ENCODE results near the gene SRPK1. TPM values are rescaled to one million over a fixed set of nuclear protein-coding genes. Genes with fewer than 3 reads are reported as not detected.

SRPK1 gene
- 36.3 and 46.9 TPM in 2 replicates for total RNA-seq (2014; rRNA removed; shearing (Covaris generic))

DNA sequence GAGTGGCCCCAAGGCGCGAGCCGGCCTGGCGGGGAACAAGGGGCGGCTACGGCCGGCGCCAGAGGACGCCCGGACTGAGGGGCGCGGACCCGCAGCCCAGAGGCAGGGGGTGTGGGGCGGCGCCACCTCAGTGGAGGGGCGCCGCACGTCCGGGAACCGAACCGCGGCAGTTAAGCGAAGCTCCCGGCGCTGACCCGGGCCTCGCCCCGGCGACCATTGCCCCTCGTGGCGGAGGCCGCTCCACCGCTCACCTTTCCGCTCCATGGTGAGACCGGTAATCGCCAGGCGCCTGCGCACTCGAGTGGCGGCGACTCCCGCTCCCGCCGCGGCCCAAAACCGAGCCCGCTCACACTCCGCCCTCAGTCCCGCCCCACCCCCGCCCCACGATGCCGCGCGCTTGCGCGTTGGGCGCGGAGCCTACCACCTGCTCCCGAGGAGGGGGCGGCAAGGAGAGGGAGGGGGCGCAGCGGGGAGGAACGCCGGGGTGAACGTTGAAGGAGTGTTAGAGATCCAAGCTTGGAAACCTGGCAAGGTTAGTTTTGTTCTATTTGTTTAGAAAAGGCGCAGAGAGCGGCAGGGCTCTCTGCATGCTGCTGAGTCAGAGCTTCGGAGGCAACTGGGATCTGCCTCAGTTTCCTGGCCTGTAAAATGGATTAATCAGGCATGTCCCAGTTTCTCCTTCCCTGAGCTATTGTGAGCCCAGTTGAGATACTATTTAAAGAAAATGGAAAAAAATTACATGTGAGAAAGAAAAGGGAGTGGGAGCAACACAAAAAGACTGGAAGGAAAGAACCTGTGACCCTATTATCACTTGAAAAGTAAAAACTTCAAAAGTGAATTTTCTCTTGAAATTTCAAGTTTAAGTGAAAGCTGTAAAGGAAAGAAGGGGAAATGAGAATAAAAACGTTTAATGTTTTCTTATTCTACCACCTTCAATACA is at the start of gene SRPK1:
SRPK1 (minus strand) TSS at position 306 of the 940 bp plus-strand sequence; CDS start at position 264, 42 bp downstream.
- Histone ChIP-seq H3K36me3 (peaks cover 27% of the 10 kb centered on the region), H3K4me1 (replicated peaks) (peaks cover 14% of the 10 kb centered on the region; the same call in 1 of the 2 replicates), H3K27ac (peak within 1 kb of the TSS; percentile 41), H3K4me3 (peak within 1 kb of the TSS; percentile 84), H3K9me3 (replicated peaks) (no peaks in the 10 kb centered on the region), H3K27me3 (replicated peaks) (no peaks in the 10 kb centered on the region)
- peak; percentile 71 to 83 for DNase-seq (ENCODE audit: low read depth in 1 of 2, low spot score in 2 of 2)

DNA sequence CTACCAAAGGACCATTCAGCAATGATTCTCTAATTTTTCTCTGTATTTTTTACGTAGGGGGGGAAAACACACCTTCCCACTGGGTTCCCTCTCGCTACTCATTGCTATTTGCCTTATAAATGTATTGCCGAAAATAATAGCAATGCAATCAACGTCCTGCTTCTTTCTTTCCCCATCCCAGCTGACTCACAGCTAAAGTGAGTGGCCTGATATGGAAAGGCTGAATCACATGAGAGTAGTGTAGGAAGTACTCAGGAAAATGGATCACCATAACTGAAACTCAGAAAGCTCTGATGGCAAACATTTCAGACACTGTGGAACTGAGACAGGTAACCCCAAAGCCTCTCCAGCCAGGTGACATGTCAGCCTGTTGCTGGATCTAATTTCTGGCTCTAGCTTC is 49.3 kb upstream of the SRPK1 start:
- Histone ChIP-seq H3K4me1 (replicated peaks) (no peaks in the 10 kb centered on the region), H3K27me3 (replicated peaks) (no peaks in the 10 kb centered on the region), H3K9me3 (replicated peaks) (no peaks in the 10 kb centered on the region), H3K4me3 (no peak overlapping the region), H3K27ac (no peak overlapping the region), H3K36me3 (no peaks in the 10 kb centered on the region)
- no peak for DNase-seq (ENCODE audit: low read depth in 1 of 2, low spot score in 2 of 2)

GRCh38 chr6:35969646-35970045 is 48.7 kb upstream of the SRPK1 start:
- Histone ChIP-seq H3K27me3 (replicated peaks) (no peaks in the 10 kb centered on the region), H3K9me3 (replicated peaks) (no peaks in the 10 kb centered on the region), H3K27ac (no peak overlapping the region), H3K4me3 (no peak overlapping the region), H3K4me1 (replicated peaks) (no peaks in the 10 kb centered on the region), H3K36me3 (no peaks in the 10 kb centered on the region)
- DNase-seq (ENCODE audit: low read depth in 1 of 2, low spot score in 2 of 2) = no peak

- H3K4me3 ChIP-seq = no peak overlapping the region
- no peaks in the 10 kb centered on the region for H3K36me3 ChIP-seq
- H3K27ac ChIP-seq = no peak overlapping the region
- no peak for DNase-seq (ENCODE audit: low read depth in 1 of 2, low spot score in 2 of 2)
- no peaks in the 10 kb centered on the region for H3K27me3 ChIP-seq (replicated peaks)
- H3K4me1 ChIP-seq (replicated peaks) = no peaks in the 10 kb centered on the region
- H3K9me3 ChIP-seq (replicated peaks) = no peaks in the 10 kb centered on the region
These were observed 47.9 kb upstream of the SRPK1 start for GRCh38 chr6:35968821-35969220.

- Histone ChIP-seq H3K27ac (no peak overlapping the region), H3K9me3 (replicated peaks) (no peaks in the 10 kb centered on the region), H3K4me1 (replicated peaks) (no peaks in the 10 kb centered on the region), H3K27me3 (replicated peaks) (no peaks in the 10 kb centered on the region), H3K4me3 (no peak overlapping the region), H3K36me3 (no peaks in the 10 kb centered on the region)
- DNase-seq (ENCODE audit: low read depth in 1 of 2, low spot score in 2 of 2) = no peak
These were observed 46.3 kb upstream of the SRPK1 start for GRCh38 chr6:35967076-35967774.

DNA sequence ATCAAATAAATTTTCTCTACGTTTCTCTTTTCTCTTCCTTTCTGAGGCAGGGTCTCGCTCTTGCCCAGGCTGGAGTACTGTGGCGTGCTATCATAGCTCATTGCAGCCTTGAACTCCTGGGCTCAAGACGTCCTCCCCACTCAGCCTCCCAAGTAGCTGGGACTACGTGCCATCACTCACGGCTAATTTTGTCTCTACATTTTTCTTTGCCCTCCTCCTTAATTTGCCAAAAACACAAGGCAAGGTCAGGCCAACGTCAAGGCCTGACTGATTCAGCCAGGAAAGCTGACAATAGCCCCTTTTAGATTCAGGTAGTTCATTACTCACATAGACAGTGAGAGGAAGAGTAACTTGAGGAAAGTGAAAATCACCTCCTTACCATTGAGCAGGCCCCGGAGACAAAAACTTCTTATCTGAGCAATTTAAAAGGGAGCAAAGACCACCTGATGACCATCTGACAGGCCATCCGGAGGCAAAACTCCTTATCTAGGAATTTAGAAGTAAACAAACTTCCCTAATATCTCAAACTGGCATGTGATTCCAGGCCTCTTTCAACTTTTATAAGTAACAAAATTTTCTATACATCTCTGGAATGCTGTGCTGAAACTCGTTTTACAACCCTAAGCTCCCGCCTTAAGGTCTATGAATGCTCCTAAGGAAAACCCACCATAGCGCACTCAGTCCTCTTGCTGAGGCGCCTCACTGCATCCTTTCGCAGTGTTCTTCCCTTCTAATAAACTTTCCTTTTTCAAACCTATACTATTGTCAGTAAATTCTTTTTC is 42.1 kb upstream of the SRPK1 start:
- Histone ChIP-seq H3K27ac (no peak overlapping the region), H3K27me3 (replicated peaks) (peaks cover 13% of the 10 kb centered on the region; the same call in 1 of the 2 replicates), H3K4me1 (replicated peaks) (no peaks in the 10 kb centered on the region), H3K36me3 (no peaks in the 10 kb centered on the region), H3K9me3 (replicated peaks) (no peaks in the 10 kb centered on the region), H3K4me3 (no peak overlapping the region)
- DNase-seq (ENCODE audit: low read depth in 1 of 2, low spot score in 2 of 2) = no peak

DNA sequence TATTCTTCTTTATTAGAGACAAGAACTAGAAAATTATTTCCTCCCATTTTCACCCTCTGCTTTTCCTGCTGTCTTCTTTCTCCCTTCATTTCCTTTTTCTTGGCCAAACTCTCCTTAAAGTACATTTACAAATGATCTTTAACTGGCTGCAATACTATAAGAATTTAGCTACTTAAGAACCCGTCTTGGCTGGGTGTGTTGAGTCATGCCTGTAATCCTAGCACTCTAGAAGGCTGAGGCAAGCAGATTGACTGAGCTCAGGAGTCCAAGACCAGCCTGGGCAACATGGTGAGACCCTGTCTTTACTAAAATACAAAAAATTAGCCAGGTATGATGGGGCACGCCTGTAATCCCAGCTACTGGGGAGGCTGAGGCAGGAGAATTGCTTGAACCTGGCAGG is 39.3 kb upstream of the SRPK1 start:
- no peak overlapping the region for H3K4me3 ChIP-seq
- H3K27ac ChIP-seq = no peak overlapping the region
- peaks cover 13% of the 10 kb centered on the region; the same call in 1 of the 2 replicates for H3K27me3 ChIP-seq (replicated peaks)
- no peak for DNase-seq (ENCODE audit: low read depth in 1 of 2, low spot score in 2 of 2)
- H3K9me3 ChIP-seq (replicated peaks) = no peaks in the 10 kb centered on the region
- no peaks in the 10 kb centered on the region for H3K4me1 ChIP-seq (replicated peaks)
- no peaks in the 10 kb centered on the region for H3K36me3 ChIP-seq

- Histone ChIP-seq H3K27me3 (replicated peaks) (peaks cover 6% of the 10 kb centered on the region; the same call in 1 of the 2 replicates), H3K4me1 (replicated peaks) (0 out of 2 replicates have a peak, but pooled peaks cover 3% of the 10 kb centered on the region), H3K9me3 (replicated peaks) (no peaks in the 10 kb centered on the region), H3K4me3 (no peak overlapping the region), H3K36me3 (no peaks in the 10 kb centered on the region), H3K27ac (no peak overlapping the region)
- no peak for DNase-seq (ENCODE audit: low read depth in 1 of 2, low spot score in 2 of 2)
These were observed 35.1 kb upstream of the SRPK1 start for GRCh38 chr6:35955970-35956369.

DNA sequence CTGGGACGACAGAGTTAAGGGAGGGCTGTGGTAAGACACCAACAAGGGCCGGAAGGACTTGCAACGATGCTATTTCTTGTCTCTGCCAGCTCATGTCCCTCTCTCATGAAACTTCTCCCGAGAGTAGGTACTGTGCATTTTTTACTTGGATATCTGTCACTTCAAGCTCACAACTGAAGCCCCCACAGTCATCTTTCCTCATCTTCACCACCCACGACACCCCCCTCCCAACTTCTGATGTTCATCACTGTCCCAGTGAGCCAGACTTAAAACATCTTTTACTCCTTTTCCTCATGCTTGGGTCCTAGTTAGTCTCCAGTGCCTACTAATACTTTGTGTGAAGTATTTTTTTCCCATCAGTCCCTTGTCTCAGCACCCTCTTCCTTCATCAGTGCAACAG is 34.6 kb upstream of the SRPK1 start:
- no peaks in the 10 kb centered on the region for H3K9me3 ChIP-seq (replicated peaks)
- 0 out of 2 replicates have a peak, but pooled peaks cover 3% of the 10 kb centered on the region for H3K4me1 ChIP-seq (replicated peaks)
- DNase-seq (ENCODE audit: low read depth in 1 of 2, low spot score in 2 of 2) = no peak
- no peaks in the 10 kb centered on the region for H3K36me3 ChIP-seq
- no peak overlapping the region for H3K4me3 ChIP-seq
- 0 out of 2 replicates have a peak, but pooled peaks cover 3% of the 10 kb centered on the region for H3K27me3 ChIP-seq (replicated peaks)
- no peak overlapping the region for H3K27ac ChIP-seq

GRCh38 chr6:35955071-35955470 is 34.2 kb upstream of the SRPK1 start:
- Histone ChIP-seq H3K9me3 (replicated peaks) (no peaks in the 10 kb centered on the region), H3K36me3 (no peaks in the 10 kb centered on the region), H3K27ac (no peak overlapping the region), H3K4me1 (replicated peaks) (0 out of 2 replicates have a peak, but pooled peaks cover 3% of the 10 kb centered on the region), H3K4me3 (no peak overlapping the region), H3K27me3 (replicated peaks) (0 out of 2 replicates have a peak, but pooled peaks cover 3% of the 10 kb centered on the region)
- DNase-seq (ENCODE audit: low read depth in 1 of 2, low spot score in 2 of 2) = no peak

GRCh38 chr6:35954333-35954732 is 33.4 kb upstream of the SRPK1 start:
- H3K9me3 ChIP-seq (replicated peaks) = no peaks in the 10 kb centered on the region
- H3K27me3 ChIP-seq (replicated peaks) = 0 out of 2 replicates have a peak, but pooled peaks cover under 1% of the 10 kb centered on the region
- 0 out of 2 replicates have a peak, but pooled peaks cover 3% of the 10 kb centered on the region for H3K4me1 ChIP-seq (replicated peaks)
- no peaks in the 10 kb centered on the region for H3K36me3 ChIP-seq
- DNase-seq (ENCODE audit: low read depth in 1 of 2, low spot score in 2 of 2) = no peak
- no peak overlapping the region for H3K4me3 ChIP-seq
- no peak overlapping the region for H3K27ac ChIP-seq

GRCh38 chr6:35948725-35949124 is 27.8 kb upstream of the SRPK1 start:
- Histone ChIP-seq H3K36me3 (no peaks in the 10 kb centered on the region), H3K4me3 (no peak overlapping the region), H3K4me1 (replicated peaks) (0 out of 2 replicates have a peak, but pooled peaks cover 3% of the 10 kb centered on the region), H3K9me3 (replicated peaks) (no peaks in the 10 kb centered on the region), H3K27me3 (replicated peaks) (no peaks in the 10 kb centered on the region), H3K27ac (no peak overlapping the region)
- DNase-seq (ENCODE audit: low read depth in 1 of 2, low spot score in 2 of 2) = no peak

DNA sequence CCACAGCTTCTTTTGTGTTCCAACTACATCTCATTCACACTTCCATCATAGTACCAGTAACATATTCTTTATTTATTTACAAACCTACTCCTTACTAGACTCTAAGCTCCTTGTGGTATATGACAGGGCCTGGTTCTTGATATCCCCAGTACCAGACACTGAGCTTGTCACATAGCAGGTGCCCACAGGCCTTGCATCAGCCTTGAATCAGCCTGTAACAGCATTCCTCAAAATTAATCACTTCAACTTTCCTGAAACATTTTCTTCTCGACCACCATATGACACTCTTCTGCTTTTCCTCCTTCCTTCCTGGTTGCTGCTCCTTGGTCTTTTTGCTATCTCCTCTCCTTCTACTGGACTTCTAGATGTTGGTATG is 24.7 kb upstream of the SRPK1 start:
- Histone ChIP-seq H3K27me3 (replicated peaks) (no peaks in the 10 kb centered on the region), H3K9me3 (replicated peaks) (no peaks in the 10 kb centered on the region), H3K27ac (no peak overlapping the region), H3K36me3 (no peaks in the 10 kb centered on the region), H3K4me1 (replicated peaks) (no peaks in the 10 kb centered on the region), H3K4me3 (no peak overlapping the region)
- no peak for DNase-seq (ENCODE audit: low read depth in 1 of 2, low spot score in 2 of 2)

Data from SJSA1 (cell line).